Right lobe of liver (tissue), 4 donors: ENCODE data around the gene ANKRD11.

Experiments
- POLR2A ChIP-seq: fragments of 450-650 bp; IDR thresholded peaks from one replicate; pipeline ENCODE4 v1.6.1; 2017; ENCODE audit warnings: antibody characterized with exemption, mild to moderate bottlenecking
- TF ChIP-seq, protein P1 (sequence below), 4 donors: fragments of 200-600 bp in 3 of 4; fragments of 450-650 bp in 1 of 4; IDR thresholded peaks; one replicate each; pipeline versions ENCODE4 v1.5.1 to v1.8.0; 2016 to 2022; ENCODE audit warnings: antibody characterized with exemption in 4 of 4, mild to moderate bottlenecking in 2 of 4
- donor health status: DM: no; HTN: no; CAD: no.
- donor health status: DM: no; HTN: no; CAD: no.
- donor health status: DM: no; HTN: yes; CAD: no.

DNA sequence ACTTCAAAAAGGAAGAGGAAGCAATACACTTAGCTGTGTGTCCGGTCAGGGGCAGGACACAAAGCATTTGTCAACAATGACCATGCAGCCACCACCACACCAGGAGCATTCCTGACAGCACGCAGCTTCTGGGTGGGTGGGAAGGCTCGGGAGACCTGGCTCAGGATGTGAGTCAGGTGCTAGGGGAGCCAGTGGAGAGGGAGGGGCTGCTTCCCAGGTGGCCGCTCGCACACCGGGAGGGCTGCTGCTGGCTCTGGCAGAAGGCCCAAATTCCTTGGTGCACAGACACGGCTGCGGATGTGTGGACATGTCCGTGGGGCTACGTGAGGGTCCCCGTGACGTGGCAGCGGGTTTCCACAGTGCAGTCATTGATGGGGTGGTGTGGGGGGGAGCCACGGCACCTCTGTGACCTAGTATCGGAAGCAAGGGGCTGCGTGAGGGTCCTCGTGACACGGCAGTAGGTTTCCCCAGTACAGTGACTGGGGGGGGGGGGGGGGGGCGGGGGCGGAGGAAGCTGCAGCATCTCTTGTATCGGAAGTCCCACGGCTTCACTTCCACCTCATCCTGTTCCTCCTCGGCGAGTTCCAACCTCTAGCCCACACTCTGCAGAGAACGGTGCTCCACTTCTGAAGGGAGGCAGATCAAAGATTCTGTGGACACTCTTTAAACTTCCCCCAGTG, 160.0 kb downstream of the ANKRD11 start:
- TF ChIP-seq, protein P1, sequence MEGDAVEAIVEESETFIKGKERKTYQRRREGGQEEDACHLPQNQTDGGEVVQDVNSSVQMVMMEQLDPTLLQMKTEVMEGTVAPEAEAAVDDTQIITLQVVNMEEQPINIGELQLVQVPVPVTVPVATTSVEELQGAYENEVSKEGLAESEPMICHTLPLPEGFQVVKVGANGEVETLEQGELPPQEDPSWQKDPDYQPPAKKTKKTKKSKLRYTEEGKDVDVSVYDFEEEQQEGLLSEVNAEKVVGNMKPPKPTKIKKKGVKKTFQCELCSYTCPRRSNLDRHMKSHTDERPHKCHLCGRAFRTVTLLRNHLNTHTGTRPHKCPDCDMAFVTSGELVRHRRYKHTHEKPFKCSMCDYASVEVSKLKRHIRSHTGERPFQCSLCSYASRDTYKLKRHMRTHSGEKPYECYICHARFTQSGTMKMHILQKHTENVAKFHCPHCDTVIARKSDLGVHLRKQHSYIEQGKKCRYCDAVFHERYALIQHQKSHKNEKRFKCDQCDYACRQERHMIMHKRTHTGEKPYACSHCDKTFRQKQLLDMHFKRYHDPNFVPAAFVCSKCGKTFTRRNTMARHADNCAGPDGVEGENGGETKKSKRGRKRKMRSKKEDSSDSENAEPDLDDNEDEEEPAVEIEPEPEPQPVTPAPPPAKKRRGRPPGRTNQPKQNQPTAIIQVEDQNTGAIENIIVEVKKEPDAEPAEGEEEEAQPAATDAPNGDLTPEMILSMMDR (IDR thresholded peaks at IDR 0.05), result no peak
- TF ChIP-seq POLR2A, result no peak
